ENCODE data around the gene PRDM16. TPM values are rescaled to one million over a fixed set of nuclear protein-coding genes. Genes with fewer than 3 reads are reported as not detected.

Gene PRDM16
- total RNA-seq, 1 experiment from 2014 or later: 6.1 TPM

- no TSS peak for BruUV-seq (replicated peaks)
- no peaks in the 10 kb centered on the region for H3K27me3 ChIP-seq (ENCODE audit: insufficient read depth, low read length)
- no peak overlapping the region for H3K9ac ChIP-seq (ENCODE audit: low read length)
- no peaks in the 10 kb centered on the region for H3K9me3 ChIP-seq (ENCODE audit: control insufficient read depth in 1 of 2, insufficient read depth in 1 of 2, low read depth in 1 of 2, low read length in 2 of 2)
- TF ChIP-seq EZH2phosphoT487 (IDR thresholded peaks at IDR 0.05; ENCODE audit: borderline replicate concordance): no peak
- CTCF ChIA-PET: no interaction called here
- no peaks in the 10 kb centered on the region for H3K79me2 ChIP-seq (ENCODE audit: insufficient read depth, low read length)
- no peaks in the 10 kb centered on the region for H3K9me2 ChIP-seq (ENCODE audit: insufficient read depth)
- H3K4me1 ChIP-seq (ENCODE audit: control insufficient read depth in 1 of 2, insufficient read depth in 2 of 2, low read length in 2 of 2): no peaks in the 10 kb centered on the region
- H3K4me3 ChIP-seq (replicated peaks in 1 of 2; ENCODE audit: low read depth in 1 of 2, low read length in 2 of 2): no peak overlapping the region
- no peak overlapping the region for H2AFZ ChIP-seq (ENCODE audit: low read depth, low read length, poor library complexity, severe bottlenecking)
- H3K36me3 ChIP-seq (ENCODE audit: control insufficient read depth in 1 of 2, insufficient read depth in 2 of 2, low read length in 2 of 2): no peaks in the 10 kb centered on the region
- POLR2A ChIA-PET: no interaction called here
- no peak for DNase-seq (ENCODE audit: low read depth, low spot score)
- RAD21 ChIA-PET (ENCODE audit: low non-redundant PET in 1 of 2, low total read pairs in 2 of 2, uncharacterized antibody in 2 of 2, unreplicated experiment in 2 of 2): no interaction called here
- H3K4me2 ChIP-seq (ENCODE audit: low read length): no peak overlapping the region
- no peak for ATAC-seq
- H4K20me1 ChIP-seq (ENCODE audit: insufficient read depth): no peaks in the 10 kb centered on the region
- intact Hi-C loops (cut with micrococcal nuclease): no loop called here
- H3K27ac ChIP-seq (ENCODE audit: low read depth, low read length): no peak overlapping the region
Measured at GRCh38 chr1:3264456-3264855, 195.5 kb downstream of the PRDM16 start.

GRCh38 chr1:3265835-3266805 is 197.1 kb downstream of the PRDM16 start:
- no peak for DNase-seq (ENCODE audit: low read depth, low spot score)
- Histone ChIP-seq H3K9ac (ENCODE audit: low read length) (no peak overlapping the region), H3K79me2 (ENCODE audit: insufficient read depth, low read length) (no peaks in the 10 kb centered on the region), H3K27me3 (ENCODE audit: insufficient read depth, low read length) (no peaks in the 10 kb centered on the region), H3K4me1 (ENCODE audit: control insufficient read depth in 1 of 2, insufficient read depth in 2 of 2, low read length in 2 of 2) (no peaks in the 10 kb centered on the region), H3K4me3 (replicated peaks in 1 of 2; ENCODE audit: low read depth in 1 of 2, low read length in 2 of 2) (no peak overlapping the region), H2AFZ (ENCODE audit: low read depth, low read length, poor library complexity, severe bottlenecking) (no peak overlapping the region), H3K36me3 (ENCODE audit: control insufficient read depth in 1 of 2, insufficient read depth in 2 of 2, low read length in 2 of 2) (no peaks in the 10 kb centered on the region), H3K9me2 (ENCODE audit: insufficient read depth) (no peaks in the 10 kb centered on the region), H3K4me2 (ENCODE audit: low read length) (no peak overlapping the region), H4K20me1 (ENCODE audit: insufficient read depth) (no peaks in the 10 kb centered on the region), H3K27ac (ENCODE audit: low read depth, low read length) (no peak overlapping the region), H3K9me3 (ENCODE audit: control insufficient read depth in 1 of 2, insufficient read depth in 1 of 2, low read depth in 1 of 2, low read length in 2 of 2) (no peaks in the 10 kb centered on the region)
- no TSS peak for BruUV-seq (replicated peaks)
- ATAC-seq: no peak
- TF ChIP-seq POLR2AphosphoS5 (IDR thresholded peaks at IDR 0.05; ENCODE audit: low read depth, low read length) (no peak), ATF3 (IDR thresholded peaks at IDR 0.05) (no peak), SRF (IDR thresholded peaks at IDR 0.05; ENCODE audit: low read depth) (no peak), SIN3A (IDR thresholded peaks at IDR 0.05; ENCODE audit: low read depth) (no peak), ZBTB33 (IDR thresholded peaks at IDR 0.05; ENCODE audit: extremely low read depth, insufficient replicate concordance, low read length) (no peak), EGR1 (IDR thresholded peaks at IDR 0.05; ENCODE audit: low read depth) (no peak), CEBPB (IDR thresholded peaks at IDR 0.05; ENCODE audit: low read depth) (no peak), SP1 (IDR thresholded peaks at IDR 0.05; ENCODE audit: low read depth) (no peak), TCF7L2 (IDR thresholded peaks at IDR 0.05; ENCODE audit: borderline replicate concordance, extremely low read depth, insufficient read depth, insufficient read length) (no peak), YY1 (IDR thresholded peaks at IDR 0.05; ENCODE audit: extremely low read depth, insufficient replicate concordance, low read depth, low read length) (no peak), MAX (IDR thresholded peaks at IDR 0.05) (no peak), FOSL1 (IDR thresholded peaks at IDR 0.05; ENCODE audit: low read depth) (no peak)
- RAD21 ChIA-PET (ENCODE audit: low non-redundant PET in 1 of 2, low total read pairs in 2 of 2, uncharacterized antibody in 2 of 2, unreplicated experiment in 2 of 2): no interaction called here
- CTCF ChIA-PET: no interaction called here
- intact Hi-C loops (cut with micrococcal nuclease): no loop called here
- POLR2A ChIA-PET: no interaction called here
